ENCODE measurements around the gene TMEM270.

DNA sequence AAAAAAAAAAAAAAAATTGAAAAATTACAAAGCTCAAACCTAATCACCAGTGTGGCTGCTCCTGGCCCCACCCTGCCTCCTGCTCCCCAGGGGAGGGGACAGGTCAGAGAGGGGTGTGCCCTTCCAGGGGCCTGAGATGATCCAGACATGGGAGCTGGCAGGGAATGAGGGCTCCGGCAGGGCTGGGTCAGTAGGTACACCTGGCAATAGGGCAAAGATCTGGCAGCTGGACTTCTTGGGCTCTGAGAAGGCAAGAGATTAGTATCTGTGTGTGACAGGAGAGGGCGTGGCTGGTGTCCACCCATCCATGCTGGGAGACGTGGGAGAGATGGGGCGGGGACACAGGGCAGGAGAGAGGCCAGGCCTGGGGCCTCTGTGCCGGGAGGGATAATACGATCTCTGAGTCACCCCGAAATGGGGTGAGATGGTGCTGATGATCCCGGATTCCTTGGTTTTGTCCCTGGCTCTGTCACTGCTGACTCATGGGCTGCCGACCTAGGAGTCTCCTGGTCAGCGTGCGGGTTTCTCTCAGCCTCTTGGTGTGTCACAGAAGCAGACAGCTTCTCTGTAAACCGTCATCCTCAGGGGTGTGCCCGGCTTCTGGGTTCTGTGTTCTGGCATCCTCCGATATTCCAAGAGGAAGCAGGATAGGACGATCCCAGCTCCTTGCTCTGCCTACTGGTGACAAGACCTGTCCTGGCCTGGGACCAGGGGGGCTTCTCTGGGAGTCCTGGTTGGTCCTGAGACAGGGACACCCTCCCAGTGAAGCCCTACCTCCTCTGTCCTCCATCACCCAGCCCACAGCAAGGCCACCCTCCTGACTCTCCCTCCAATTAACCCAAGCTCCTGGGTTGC, 38.4 kb upstream of the TMEM270 start:
- TF ChIP-seq POLR2A (IDR thresholded peaks at IDR 0.05; ENCODE audit: low read depth), result no peak
- TF ChIP-seq CTCF (IDR thresholded peaks at IDR 0.05), result no peak

All from esophagus muscularis mucosa (tissue), 3 donors.